Measurements from ENCODE around the gene MTM1. TPM values are rescaled to one million over a fixed set of nuclear protein-coding genes. Genes with fewer than 3 reads are reported as not detected.

MTM1 gene
- polyA plus RNA-seq, 1 of the 3 experiments (the other 2 are of a cell fraction) = 2.7 TPM

DNA sequence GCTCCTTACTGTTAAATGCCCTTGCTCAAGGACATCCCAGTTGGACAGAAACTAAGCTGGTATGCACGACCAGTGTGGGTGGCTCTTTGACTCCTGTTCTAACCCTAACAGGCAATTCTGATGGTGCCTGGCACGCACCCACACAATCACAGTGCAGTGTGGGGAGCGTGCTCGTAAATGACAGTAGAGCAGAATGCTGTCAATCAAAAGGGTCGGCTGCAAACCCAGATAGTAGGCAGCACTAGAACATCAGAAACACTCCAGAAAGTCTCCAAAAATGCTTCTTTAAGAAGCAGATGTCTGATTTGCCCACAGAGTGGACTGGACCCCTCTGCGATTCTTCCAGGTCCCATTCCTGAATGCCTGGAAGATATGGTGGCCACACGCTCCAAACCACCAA, 37.6 kb upstream of the MTM1 start:
- TF ChIP-seq CHD2 (IDR thresholded peaks at IDR 0.05; ENCODE audit: low read length, partially characterized antibody) (no peak), MEF2A (IDR thresholded peaks at IDR 0.05; ENCODE audit: borderline replicate concordance, low read depth) (no peak), ELF1 (IDR thresholded peaks at IDR 0.05) (no peak)
- TF ChIP-seq, protein P1, sequence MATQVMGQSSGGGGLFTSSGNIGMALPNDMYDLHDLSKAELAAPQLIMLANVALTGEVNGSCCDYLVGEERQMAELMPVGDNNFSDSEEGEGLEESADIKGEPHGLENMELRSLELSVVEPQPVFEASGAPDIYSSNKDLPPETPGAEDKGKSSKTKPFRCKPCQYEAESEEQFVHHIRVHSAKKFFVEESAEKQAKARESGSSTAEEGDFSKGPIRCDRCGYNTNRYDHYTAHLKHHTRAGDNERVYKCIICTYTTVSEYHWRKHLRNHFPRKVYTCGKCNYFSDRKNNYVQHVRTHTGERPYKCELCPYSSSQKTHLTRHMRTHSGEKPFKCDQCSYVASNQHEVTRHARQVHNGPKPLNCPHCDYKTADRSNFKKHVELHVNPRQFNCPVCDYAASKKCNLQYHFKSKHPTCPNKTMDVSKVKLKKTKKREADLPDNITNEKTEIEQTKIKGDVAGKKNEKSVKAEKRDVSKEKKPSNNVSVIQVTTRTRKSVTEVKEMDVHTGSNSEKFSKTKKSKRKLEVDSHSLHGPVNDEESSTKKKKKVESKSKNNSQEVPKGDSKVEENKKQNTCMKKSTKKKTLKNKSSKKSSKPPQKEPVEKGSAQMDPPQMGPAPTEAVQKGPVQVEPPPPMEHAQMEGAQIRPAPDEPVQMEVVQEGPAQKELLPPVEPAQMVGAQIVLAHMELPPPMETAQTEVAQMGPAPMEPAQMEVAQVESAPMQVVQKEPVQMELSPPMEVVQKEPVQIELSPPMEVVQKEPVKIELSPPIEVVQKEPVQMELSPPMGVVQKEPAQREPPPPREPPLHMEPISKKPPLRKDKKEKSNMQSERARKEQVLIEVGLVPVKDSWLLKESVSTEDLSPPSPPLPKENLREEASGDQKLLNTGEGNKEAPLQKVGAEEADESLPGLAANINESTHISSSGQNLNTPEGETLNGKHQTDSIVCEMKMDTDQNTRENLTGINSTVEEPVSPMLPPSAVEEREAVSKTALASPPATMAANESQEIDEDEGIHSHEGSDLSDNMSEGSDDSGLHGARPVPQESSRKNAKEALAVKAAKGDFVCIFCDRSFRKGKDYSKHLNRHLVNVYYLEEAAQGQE (IDR thresholded peaks at IDR 0.05; ENCODE audit: low read depth, low read length) = no peak
- TF ChIP-seq, protein P2, sequence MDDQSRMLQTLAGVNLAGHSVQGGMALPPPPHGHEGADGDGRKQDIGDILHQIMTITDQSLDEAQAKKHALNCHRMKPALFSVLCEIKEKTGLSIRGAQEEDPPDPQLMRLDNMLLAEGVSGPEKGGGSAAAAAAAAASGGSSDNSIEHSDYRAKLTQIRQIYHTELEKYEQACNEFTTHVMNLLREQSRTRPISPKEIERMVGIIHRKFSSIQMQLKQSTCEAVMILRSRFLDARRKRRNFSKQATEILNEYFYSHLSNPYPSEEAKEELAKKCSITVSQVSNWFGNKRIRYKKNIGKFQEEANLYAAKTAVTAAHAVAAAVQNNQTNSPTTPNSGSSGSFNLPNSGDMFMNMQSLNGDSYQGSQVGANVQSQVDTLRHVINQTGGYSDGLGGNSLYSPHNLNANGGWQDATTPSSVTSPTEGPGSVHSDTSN (IDR thresholded peaks at IDR 0.05) = no peak

DNA sequence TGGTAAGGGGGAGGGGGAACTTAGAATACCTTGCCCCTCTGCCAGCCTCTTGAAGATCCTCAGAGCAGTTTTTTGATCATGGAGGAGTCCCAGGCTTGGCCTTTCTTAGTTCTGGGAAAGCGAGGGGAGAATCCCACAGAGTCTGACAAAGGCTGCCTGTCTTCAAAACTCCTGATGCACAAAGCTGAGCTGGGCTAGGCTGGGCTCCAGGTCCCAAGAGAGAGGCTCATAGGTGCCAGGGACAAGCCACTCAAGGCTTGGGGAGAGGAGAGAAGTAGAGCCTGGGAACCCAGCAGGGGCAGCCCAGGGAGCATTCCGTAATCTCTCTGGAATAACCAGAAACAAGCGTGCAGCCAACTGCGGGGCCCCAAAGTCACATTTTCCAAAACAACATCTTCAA, 37.0 kb upstream of the MTM1 start:
- H3K4me1 ChIP-seq (ENCODE audit: control insufficient read depth in 1 of 2, insufficient read depth in 2 of 2, low read depth in 1 of 2, low read length in 1 of 2) = no peaks in the 10 kb centered on the region; a peak in 1 of 4 replicates
- no peak overlapping the region for H3K4me2 ChIP-seq
- peaks cover 3% of the 10 kb centered on the region for H3F3A ChIP-seq (replicated peaks; ENCODE audit: insufficient read depth)
- H3K27ac ChIP-seq (ENCODE audit: low read depth in 2 of 2, low read length in 1 of 2) = no peak overlapping the region
- 47% methylated on average over 4 of the region's 4 CpGs for WGBS (ENCODE audit: low lambda C conversion rate)
- no peaks in the 10 kb centered on the region for H3K9me2 ChIP-seq
- no peaks in the 10 kb centered on the region for H3K79me2 ChIP-seq (ENCODE audit: insufficient read depth)
- ChIA-PET POLR2A (no interaction called here), CTCF (no interaction called here)
- no peaks in the 10 kb centered on the region; the same call in 1 of the 2 replicates for H3K27me3 ChIP-seq (ENCODE audit: insufficient read depth)
- no peaks in the 10 kb centered on the region for H3K36me3 ChIP-seq (replicated peaks in 1 of 2; ENCODE audit: control insufficient read depth in 1 of 2, insufficient read depth in 2 of 2, low read length in 1 of 2)
- no peak overlapping the region for H2AFZ ChIP-seq (ENCODE audit: low read depth)
- H3K4me3 ChIP-seq (ENCODE audit: low read depth in 2 of 2, low read length in 1 of 2) = no peak overlapping the region
- H4K20me1 ChIP-seq (ENCODE audit: insufficient read depth) = no peaks in the 10 kb centered on the region
- H3K9ac ChIP-seq = no peak overlapping the region
- H3K9me3 ChIP-seq = no peaks in the 10 kb centered on the region
- DNase-seq = no peak
- TF ChIP-seq YY1 (IDR thresholded peaks at IDR 0.05; ENCODE audit: low read depth) (no peak), RFX5 (IDR thresholded peaks at IDR 0.05; ENCODE audit: low read length) (no peak), NFIC (IDR thresholded peaks at IDR 0.05; ENCODE audit: borderline replicate concordance) (no peak), GATA2 (CRISPR knock-in tag; IDR thresholded peaks at IDR 0.05) (no peak), TCF12 (IDR thresholded peaks at IDR 0.05) (no peak), ELF1 (IDR thresholded peaks at IDR 0.05) (no peak), CHD2 (IDR thresholded peaks at IDR 0.05; ENCODE audit: low read length, partially characterized antibody) (no peak), RAD21 (IDR thresholded peaks at IDR 0.05; ENCODE audit: low read length) (no peak), FOXJ3 (CRISPR knock-in tag; IDR thresholded peaks at IDR 0.05) (no peak), NRF1 (IDR thresholded peaks at IDR 0.05; ENCODE audit: low read depth, low read length) (no peak), GABPA (IDR thresholded peaks at IDR 0.05; ENCODE audit: low read depth) (no peak), POLR2AphosphoS5 (IDR thresholded peaks at IDR 0.05; ENCODE audit: low read depth, low read length) (no peak), MEF2A (IDR thresholded peaks at IDR 0.05; ENCODE audit: borderline replicate concordance, low read depth) (no peak), FOSL2 (IDR thresholded peaks at IDR 0.05; ENCODE audit: borderline replicate concordance, low read depth) (no peak)
- TF ChIP-seq, protein P3, sequence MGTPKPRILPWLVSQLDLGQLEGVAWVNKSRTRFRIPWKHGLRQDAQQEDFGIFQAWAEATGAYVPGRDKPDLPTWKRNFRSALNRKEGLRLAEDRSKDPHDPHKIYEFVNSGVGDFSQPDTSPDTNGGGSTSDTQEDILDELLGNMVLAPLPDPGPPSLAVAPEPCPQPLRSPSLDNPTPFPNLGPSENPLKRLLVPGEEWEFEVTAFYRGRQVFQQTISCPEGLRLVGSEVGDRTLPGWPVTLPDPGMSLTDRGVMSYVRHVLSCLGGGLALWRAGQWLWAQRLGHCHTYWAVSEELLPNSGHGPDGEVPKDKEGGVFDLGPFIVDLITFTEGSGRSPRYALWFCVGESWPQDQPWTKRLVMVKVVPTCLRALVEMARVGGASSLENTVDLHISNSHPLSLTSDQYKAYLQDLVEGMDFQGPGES (IDR thresholded peaks at IDR 0.05; ENCODE audit: low read depth, low read length) = no peak
- TF ChIP-seq, protein P4, sequence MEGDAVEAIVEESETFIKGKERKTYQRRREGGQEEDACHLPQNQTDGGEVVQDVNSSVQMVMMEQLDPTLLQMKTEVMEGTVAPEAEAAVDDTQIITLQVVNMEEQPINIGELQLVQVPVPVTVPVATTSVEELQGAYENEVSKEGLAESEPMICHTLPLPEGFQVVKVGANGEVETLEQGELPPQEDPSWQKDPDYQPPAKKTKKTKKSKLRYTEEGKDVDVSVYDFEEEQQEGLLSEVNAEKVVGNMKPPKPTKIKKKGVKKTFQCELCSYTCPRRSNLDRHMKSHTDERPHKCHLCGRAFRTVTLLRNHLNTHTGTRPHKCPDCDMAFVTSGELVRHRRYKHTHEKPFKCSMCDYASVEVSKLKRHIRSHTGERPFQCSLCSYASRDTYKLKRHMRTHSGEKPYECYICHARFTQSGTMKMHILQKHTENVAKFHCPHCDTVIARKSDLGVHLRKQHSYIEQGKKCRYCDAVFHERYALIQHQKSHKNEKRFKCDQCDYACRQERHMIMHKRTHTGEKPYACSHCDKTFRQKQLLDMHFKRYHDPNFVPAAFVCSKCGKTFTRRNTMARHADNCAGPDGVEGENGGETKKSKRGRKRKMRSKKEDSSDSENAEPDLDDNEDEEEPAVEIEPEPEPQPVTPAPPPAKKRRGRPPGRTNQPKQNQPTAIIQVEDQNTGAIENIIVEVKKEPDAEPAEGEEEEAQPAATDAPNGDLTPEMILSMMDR (IDR thresholded peaks at IDR 0.05) = no peak
- TF ChIP-seq, protein P5, sequence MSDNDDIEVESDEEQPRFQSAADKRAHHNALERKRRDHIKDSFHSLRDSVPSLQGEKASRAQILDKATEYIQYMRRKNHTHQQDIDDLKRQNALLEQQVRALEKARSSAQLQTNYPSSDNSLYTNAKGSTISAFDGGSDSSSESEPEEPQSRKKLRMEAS (IDR thresholded peaks at IDR 0.05; ENCODE audit: low read depth) = no peak

More for the DNA sequence above, 37.6 kb upstream of the MTM1 start:
- Histone ChIP-seq H3K9me2 (no peaks in the 10 kb centered on the region), H3K4me2 (no peak overlapping the region), H3K4me3 (ENCODE audit: low read depth in 2 of 2, low read length in 1 of 2) (no peak overlapping the region), H3K9ac (no peak overlapping the region), H2AFZ (ENCODE audit: low read depth) (no peak overlapping the region), H3F3A (replicated peaks; ENCODE audit: insufficient read depth) (peaks cover 2% of the 10 kb centered on the region), H3K27ac (ENCODE audit: low read depth in 2 of 2, low read length in 1 of 2) (no peak overlapping the region), H4K20me1 (ENCODE audit: insufficient read depth) (no peaks in the 10 kb centered on the region), H3K9me3 (no peaks in the 10 kb centered on the region), H3K4me1 (ENCODE audit: control insufficient read depth in 1 of 2, insufficient read depth in 2 of 2, low read depth in 1 of 2, low read length in 1 of 2) (no peaks in the 10 kb centered on the region; a peak in 1 of 4 replicates), H3K27me3 (ENCODE audit: insufficient read depth) (no peaks in the 10 kb centered on the region; the same call in 1 of the 2 replicates), H3K79me2 (ENCODE audit: insufficient read depth) (no peaks in the 10 kb centered on the region), H3K36me3 (replicated peaks in 1 of 2; ENCODE audit: control insufficient read depth in 1 of 2, insufficient read depth in 2 of 2, low read length in 1 of 2) (no peaks in the 10 kb centered on the region)
- POLR2A ChIA-PET = no interaction called here
- DNase-seq = no peak
- 39% methylated on average over 5 of the region's 7 CpGs for WGBS (ENCODE audit: low lambda C conversion rate)
- CTCF ChIA-PET = no interaction called here
